GM12875 (cell line): ENCODE data around the gene PACSIN2.

ENCODE experiments used
- H3K4me3 ChIP-seq: one replicate; pipeline ENCODE4 v1.5.1; 2011; ENCODE audit warnings: low read depth, low read length, control low read depth
- CTCF ChIP-seq: IDR thresholded peaks from 2 replicates; pipeline ENCODE4 v1.5.1; 2011; ENCODE audit warnings: low read depth, mild to moderate bottlenecking, control low read depth, inconsistent platforms, low read length, moderate library complexity, borderline replicate concordance; ENCODE audit not compliant: insufficient read depth

Gene PACSIN2

GRCh38 chr22:42892156-42892555 is 122.8 kb downstream of the PACSIN2 start:
- TF ChIP-seq CTCF: no peak
- H3K4me3 ChIP-seq: no peak overlapping the region

GRCh38 chr22:42891696-42892095 is 123.3 kb downstream of the PACSIN2 start:
- TF ChIP-seq CTCF: no peak

GRCh38 chr22:42891008-42891407 is 123.9 kb downstream of the PACSIN2 start:
- H3K4me3 ChIP-seq: no peak overlapping the region
- TF ChIP-seq CTCF: no peak

More at GRCh38 chr22:42891696-42892095, 123.3 kb downstream of the PACSIN2 start:
- H3K4me3 ChIP-seq: no peak overlapping the region

- peak overlapping the region; percentile 23 for H3K4me3 ChIP-seq
- TF ChIP-seq CTCF: no peak
These were observed 125.6 kb downstream of the PACSIN2 start for GRCh38 chr22:42889304-42889703.

GRCh38 chr22:42887523-42888507 is 127.1 kb downstream of the PACSIN2 start:
- H3K4me3 ChIP-seq: no peak overlapping the region
- TF ChIP-seq CTCF: no peak

- no peak overlapping the region for H3K4me3 ChIP-seq
- TF ChIP-seq CTCF: no peak
These were observed 127.8 kb downstream of the PACSIN2 start for GRCh38 chr22:42887120-42887519.

- no peak for TF ChIP-seq CTCF
- no peak overlapping the region for H3K4me3 ChIP-seq
These were observed 129.5 kb downstream of the PACSIN2 start for GRCh38 chr22:42885446-42885845.
